ENCODE data around the gene KIAA1958.
"Not testable (repeated sequence)": the region's sequence is repeated elsewhere in the genome, so short reads cannot be mapped to it uniquely, and the experiment has no call there.

KIAA1958 gene

GRCh38 chr9:112489039-112489546 is 2.5 kb downstream of the KIAA1958 start:
- no peak for DNase-seq (ENCODE audit: low read depth, low spot score)

GRCh38 chr9:112489876-112490666 is 3.4 kb downstream of the KIAA1958 start:
- DNase-seq (ENCODE audit: low read depth, low spot score), result no peak

- DNase-seq (ENCODE audit: low read depth, low spot score), result no peak
Observed at GRCh38 chr9:112493393-112494137, 6.9 kb downstream of the KIAA1958 start.

- no peak for DNase-seq (ENCODE audit: low read depth, low spot score)
Observed at GRCh38 chr9:112494153-112494552, 7.5 kb downstream of the KIAA1958 start.

- no peak for DNase-seq (ENCODE audit: low read depth, low spot score)
Observed at GRCh38 chr9:112495614-112496013, 9.0 kb downstream of the KIAA1958 start.

GRCh38 chr9:112496074-112496722 is 9.6 kb downstream of the KIAA1958 start:
- no peak for DNase-seq (ENCODE audit: low read depth, low spot score)

- no peak for DNase-seq (ENCODE audit: low read depth, low spot score)
Observed at GRCh38 chr9:112500842-112501241, 14.2 kb downstream of the KIAA1958 start.

- DNase-seq (ENCODE audit: low read depth, low spot score), result no peak
Observed at GRCh38 chr9:112501287-112501686, 14.7 kb downstream of the KIAA1958 start.

- DNase-seq (ENCODE audit: low read depth, low spot score), result no peak
Observed at GRCh38 chr9:112502175-112502946, 15.7 kb downstream of the KIAA1958 start.

- no peak for DNase-seq (ENCODE audit: low read depth, low spot score)
Observed at GRCh38 chr9:112503170-112503569, 16.5 kb downstream of the KIAA1958 start.

- DNase-seq (ENCODE audit: low read depth, low spot score), result no peak
Observed at GRCh38 chr9:112505086-112505485, 18.5 kb downstream of the KIAA1958 start.

GRCh38 chr9:112505607-112506006 is 19.0 kb downstream of the KIAA1958 start:
- no peak for DNase-seq (ENCODE audit: low read depth, low spot score)

- DNase-seq (ENCODE audit: low read depth, low spot score), result no peak
Observed at GRCh38 chr9:112506571-112506970, 19.9 kb downstream of the KIAA1958 start.

- no peak for DNase-seq (ENCODE audit: low read depth, low spot score)
Observed at GRCh38 chr9:112507001-112507680, 20.5 kb downstream of the KIAA1958 start.

GRCh38 chr9:112508377-112508776 is 21.8 kb downstream of the KIAA1958 start:
- no peak for DNase-seq (ENCODE audit: low read depth, low spot score)

- not testable (repeated sequence) for DNase-seq (ENCODE audit: low read depth, low spot score)
Observed at GRCh38 chr9:112512377-112512776, 25.8 kb downstream of the KIAA1958 start.

GRCh38 chr9:112516769-112517168 is 30.1 kb downstream of the KIAA1958 start:
- DNase-seq (ENCODE audit: low read depth, low spot score), result no peak

GRCh38 chr9:112520069-112520468 is 33.4 kb downstream of the KIAA1958 start:
- DNase-seq (ENCODE audit: low read depth, low spot score), result no peak

- DNase-seq (ENCODE audit: low read depth, low spot score), result no peak
Observed at GRCh38 chr9:112520656-112521055, 34.0 kb downstream of the KIAA1958 start.

GRCh38 chr9:112526973-112527372 is 40.3 kb downstream of the KIAA1958 start:
- DNase-seq (ENCODE audit: low read depth, low spot score), result no peak

GRCh38 chr9:112527959-112528358 is 41.3 kb downstream of the KIAA1958 start:
- DNase-seq (ENCODE audit: low read depth, low spot score), result no peak
